WTC11 (cell line): Measurements from ENCODE around the gene GTF2A1L. TPM values are rescaled to one million over a fixed set of nuclear protein-coding genes. Genes with fewer than 3 reads are reported as not detected.

ENCODE experiments used
- ATAC-seq: fragments of 200-7000 bp; cut with Tn5 transposase; 2 replicates; pipeline ENCODE4 v1.10.0; 2021; ENCODE audit warnings: mild to moderate bottlenecking, moderate library complexity
- CTCF ChIA-PET: fragments of 300-600 bp; sonication (Branson Sonifier 250); formaldehyde crosslinking; loops from one replicate; lab custom pipeline; 2021; ENCODE audit warnings: antibody characterized with exemption; lab: Charles Lee
- POLR2A ChIA-PET: fragments of 350-600 bp; sonication (Branson Sonifier 250); formaldehyde crosslinking; loops from one replicate; lab custom pipeline; 2021; ENCODE audit warnings: antibody characterized with exemption; lab: Charles Lee
- DNase-seq: peaks from one replicate; pipeline ENCODE4 v3.0.0; 2021; ENCODE audit warnings: low spot score
- H3K27ac Mint-ChIP-seq: 2 replicates; pipeline ENCODE4 v1.8.0; 2021; ENCODE audit warnings: mixed read lengths
- H3K27me3 Mint-ChIP-seq: 2 replicates; pipeline ENCODE4 v1.8.0; 2021; ENCODE audit warnings: low read depth, mild to moderate bottlenecking, moderate library complexity, mixed read lengths
- H3K36me3 Mint-ChIP-seq: 2 replicates; pipeline ENCODE4 v1.8.0; 2021; ENCODE audit warnings: mixed read lengths
- H3K4me1 Mint-ChIP-seq: 2 replicates; pipeline ENCODE4 v1.8.0; 2022; ENCODE audit warnings: mixed read lengths
- H3K4me3 Mint-ChIP-seq: 2 replicates; pipeline ENCODE4 v1.8.0; 2021; ENCODE audit warnings: mild to moderate bottlenecking, moderate library complexity, mixed read lengths
- H3K9me3 Mint-ChIP-seq: 2 replicates; pipeline ENCODE4 v1.8.0; 2021; ENCODE audit warnings: mixed read lengths
- ATF6 ChIP-seq: sonication (generic); formaldehyde crosslinking; IDR thresholded peaks from 2 replicates; pipeline ENCODE4 v1.8.1; 2023; ENCODE audit warnings: mild to moderate bottlenecking, missing genetic modification reagents
- ELF4 ChIP-seq: sonication (generic); formaldehyde crosslinking; IDR thresholded peaks from 2 replicates; pipeline ENCODE4 v1.8.1; 2022; ENCODE audit warnings: low read depth, mild to moderate bottlenecking, moderate library complexity, missing genetic modification reagents
- ETV6 ChIP-seq: sonication (generic); formaldehyde crosslinking; IDR thresholded peaks from 2 replicates; pipeline ENCODE4 v1.8.1; 2022; ENCODE audit warnings: mild to moderate bottlenecking, missing genetic modification reagents
- FOXJ3 ChIP-seq: sonication (generic); formaldehyde crosslinking; IDR thresholded peaks from 2 replicates; pipeline ENCODE4 v1.9.0; 2021; ENCODE audit warnings: missing genetic modification reagents, mild to moderate bottlenecking, borderline replicate concordance
- FOXK1 ChIP-seq: sonication (generic); formaldehyde crosslinking; IDR thresholded peaks from 2 replicates; pipeline ENCODE4 v1.8.0; 2022; ENCODE audit warnings: mild to moderate bottlenecking, moderate library complexity, missing genetic modification reagents
- FOXP1 ChIP-seq: sonication (generic); formaldehyde crosslinking; IDR thresholded peaks from 2 replicates; pipeline ENCODE4 v1.8.0; 2022; ENCODE audit warnings: missing genetic modification reagents, mild to moderate bottlenecking, moderate library complexity, borderline replicate concordance
- GTF2I ChIP-seq: fragments of 250-450 bp; sonication (Bioruptor Pico); conservative IDR thresholded peaks from 2 replicates; pipeline ENCODE4 v1.4.0; 2021; ENCODE audit warnings: mild to moderate bottlenecking
- HMGA2 ChIP-seq: fragments of 250-450 bp; sonication (Bioruptor Pico); IDR thresholded peaks from 2 replicates; pipeline ENCODE4 v1.4.0; 2021; ENCODE audit warnings: mild to moderate bottlenecking, moderate library complexity
- KAT7 ChIP-seq: sonication (generic); formaldehyde crosslinking; IDR thresholded peaks from 2 replicates; pipeline ENCODE4 v1.8.1; 2023; ENCODE audit warnings: missing genetic modification reagents, mild to moderate bottlenecking, borderline replicate concordance
- MLX ChIP-seq: sonication (generic); formaldehyde crosslinking; IDR thresholded peaks from 2 replicates; pipeline ENCODE4 v1.8.1; 2023; ENCODE audit warnings: mild to moderate bottlenecking, missing genetic modification reagents, moderate library complexity
- NFATC4 ChIP-seq: fragments of 250-450 bp; sonication (Bioruptor Pico); IDR thresholded peaks from 2 replicates; pipeline ENCODE4 v1.9.0; 2021; ENCODE audit warnings: mild to moderate bottlenecking
- NR1H2 ChIP-seq: sonication (generic); formaldehyde crosslinking; IDR thresholded peaks from 2 replicates; pipeline ENCODE4 v1.9.0; 2021; ENCODE audit warnings: mild to moderate bottlenecking, moderate library complexity, missing genetic modification reagents
- NR2C2 ChIP-seq: sonication (generic); formaldehyde crosslinking; IDR thresholded peaks from 2 replicates; pipeline ENCODE4 v1.8.0; 2022; ENCODE audit warnings: mild to moderate bottlenecking, missing genetic modification reagents
- RORB ChIP-seq: fragments of 250-450 bp; sonication (Bioruptor Pico); IDR thresholded peaks from 2 replicates; pipeline ENCODE4 v1.9.0; 2021; ENCODE audit warnings: mild to moderate bottlenecking
- TP53 ChIP-seq: sonication (generic); formaldehyde crosslinking; IDR thresholded peaks from 2 replicates; pipeline ENCODE4 v1.8.1; 2023; ENCODE audit warnings: mild to moderate bottlenecking, missing genetic modification reagents
- ZNF263 ChIP-seq: sonication (generic); formaldehyde crosslinking; IDR thresholded peaks from 2 replicates; pipeline ENCODE4 v1.8.1; 2022; ENCODE audit warnings: low read depth, mild to moderate bottlenecking, moderate library complexity, missing genetic modification reagents
- ZNF317 ChIP-seq: sonication (generic); formaldehyde crosslinking; IDR thresholded peaks from 2 replicates; pipeline ENCODE4 v1.8.1; 2023; ENCODE audit warnings: low read depth, mild to moderate bottlenecking, moderate library complexity, missing genetic modification reagents, borderline replicate concordance
- ZNF532 ChIP-seq: fragments of 250-450 bp; sonication (Bioruptor Pico); IDR thresholded peaks from 2 replicates; pipeline ENCODE4 v1.9.0; 2021; ENCODE audit warnings: mild to moderate bottlenecking, borderline replicate concordance
- ZSCAN18 ChIP-seq: fragments of 250-450 bp; sonication (Bioruptor Pico); IDR thresholded peaks from 2 replicates; pipeline ENCODE4 v2.1.2; 2022; ENCODE audit warnings: mild to moderate bottlenecking, moderate library complexity
- total RNA-seq: library from RNA; stranded (reverse); gene quantifications from 3 replicates; pipeline ENCODE4 v1.2.3, GENCODE V29; 2021

Gene GTF2A1L
- total RNA-seq, 1 experiment from 2014 or later, result not detected

- POLR2A ChIA-PET, result interaction anchor here (0.5 kb wide), 1 partner anchor 11 kb away, joined by 3 read pairs; no protein-coding TSS in a partner anchor
- Mint-ChIP-seq H3K9me3 (peaks cover 4% of the 10 kb centered on the region; the same call in 1 of the 2 replicates), H3K4me3 (no peak overlapping the region), H3K36me3 (no peaks in the 10 kb centered on the region), H3K27ac (no peak overlapping the region), H3K4me1 (no peaks in the 10 kb centered on the region)
- no peak for DNase-seq
- CTCF ChIA-PET, result no interaction called here
- no peak for TF ChIP-seq RORB (CRISPR knock-in tag)
- TF ChIP-seq, all 79 proteins: peak for 0
- no peak for ATAC-seq
- no peaks in the 10 kb centered on the region for H3K27me3 Mint-ChIP-seq
Observed at GRCh38 chr2:48677450-48677849, 59.8 kb downstream of the GTF2A1L start.

GRCh38 chr2:48685126-48685525 lies 67.5 kb downstream of the GTF2A1L start:
- no peak for DNase-seq
- ChIA-PET CTCF (no interaction called here), POLR2A (no interaction called here)
- no peaks in the 10 kb centered on the region for H3K27me3 Mint-ChIP-seq
- no peaks in the 10 kb centered on the region for H3K9me3 Mint-ChIP-seq
- H3K36me3 Mint-ChIP-seq, result no peaks in the 10 kb centered on the region
- no peaks in the 10 kb centered on the region for H3K4me1 Mint-ChIP-seq
- no peak overlapping the region for H3K4me3 Mint-ChIP-seq
- H3K27ac Mint-ChIP-seq, result no peak overlapping the region
- TF ChIP-seq MLX (CRISPR knock-in tag), result no peak
- no peak for TF ChIP-seq KAT7 (CRISPR knock-in tag)
- no peak for TF ChIP-seq ZNF532
- no peak for TF ChIP-seq FOXJ3 (CRISPR knock-in tag)
- no peak for TF ChIP-seq NR2C2 (CRISPR knock-in tag)
- TF ChIP-seq ATF6 (CRISPR knock-in tag), result no peak
- no peak for TF ChIP-seq ETV6 (CRISPR knock-in tag)
- TF ChIP-seq NR1H2 (CRISPR knock-in tag), result no peak
- TF ChIP-seq FOXP1 (CRISPR knock-in tag), result no peak
- no peak for TF ChIP-seq ZSCAN18
- TF ChIP-seq NFATC4, result no peak
- no peak for TF ChIP-seq TP53
- ATAC-seq, result no peak

GRCh38 chr2:48691935-48692691 lies 74.5 kb downstream of the GTF2A1L start:
- H3K4me1 Mint-ChIP-seq, result peaks cover 37% of the 10 kb centered on the region
- no peak for TF ChIP-seq ELF4 (CRISPR knock-in tag)
- TF ChIP-seq HMGA2 (CRISPR knock-in tag), result no peak
- TF ChIP-seq FOXK1, result no peak
- no peak for TF ChIP-seq GTF2I (CRISPR knock-in tag)
- TF ChIP-seq ZNF263 (CRISPR knock-in tag), result no peak
- no peak for TF ChIP-seq ZNF317 (CRISPR knock-in tag)
- TF ChIP-seq, all 79 proteins: peak for 0
- POLR2A ChIA-PET, result no interaction called here
- Mint-ChIP-seq H3K27me3 (no peaks in the 10 kb centered on the region), H3K27ac (peak overlapping the region; percentile 10; the same call in 1 of the 2 replicates), H3K4me3 (no peak overlapping the region), H3K36me3 (no peaks in the 10 kb centered on the region), H3K9me3 (no peaks in the 10 kb centered on the region)
- CTCF ChIA-PET, result no interaction called here
- DNase-seq (no peak), ATAC-seq (peak; percentile 55)
